RPMI8226 (cell line): Measurements from ENCODE around the gene PIGL.

Source experiments
- DNase-seq: peaks from one replicate; pipeline ENCODE4 v3.0.0-alpha.2; 2015

Gene PIGL

DNA sequence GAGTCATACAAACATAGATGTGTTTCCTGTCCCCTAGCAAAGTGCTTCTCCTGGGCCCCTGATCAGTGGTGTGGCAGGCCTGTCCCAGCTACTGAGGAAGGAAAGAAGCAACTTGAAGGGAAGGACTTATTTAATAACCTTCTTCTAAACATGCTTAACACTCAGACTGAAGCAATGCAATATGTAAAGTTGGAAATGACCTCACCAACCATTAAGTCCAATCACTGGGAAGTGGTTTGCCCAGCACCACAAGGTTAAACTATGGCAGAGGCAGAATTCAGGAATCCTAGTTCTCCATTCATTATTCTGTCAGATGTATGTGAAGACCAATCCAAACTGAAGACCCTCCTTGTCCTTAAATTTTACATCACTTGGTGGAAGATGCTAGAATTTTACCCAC is 97.2 kb downstream of the PIGL start:
- DNase-seq, result no peak

DNA sequence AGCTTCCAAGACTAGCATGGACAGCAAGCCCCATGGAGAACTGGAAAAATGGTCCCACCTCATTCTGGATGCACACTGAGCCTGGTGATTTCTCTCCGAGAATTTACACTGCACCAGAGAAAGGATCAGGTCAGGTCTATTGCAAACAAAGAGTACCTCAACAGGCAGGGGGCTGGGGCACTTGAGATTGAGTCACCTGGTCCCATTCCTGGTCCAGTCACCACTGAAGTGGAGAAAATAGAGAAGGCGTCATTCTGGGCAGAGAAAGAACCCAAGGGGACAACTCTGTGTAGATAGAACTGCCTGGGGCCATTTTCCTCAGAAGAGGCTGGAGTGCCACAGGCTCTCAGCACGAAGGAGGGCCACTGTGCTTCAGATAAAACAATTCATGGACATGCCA is 97.8 kb downstream of the PIGL start:
- no peak for DNase-seq

DNA sequence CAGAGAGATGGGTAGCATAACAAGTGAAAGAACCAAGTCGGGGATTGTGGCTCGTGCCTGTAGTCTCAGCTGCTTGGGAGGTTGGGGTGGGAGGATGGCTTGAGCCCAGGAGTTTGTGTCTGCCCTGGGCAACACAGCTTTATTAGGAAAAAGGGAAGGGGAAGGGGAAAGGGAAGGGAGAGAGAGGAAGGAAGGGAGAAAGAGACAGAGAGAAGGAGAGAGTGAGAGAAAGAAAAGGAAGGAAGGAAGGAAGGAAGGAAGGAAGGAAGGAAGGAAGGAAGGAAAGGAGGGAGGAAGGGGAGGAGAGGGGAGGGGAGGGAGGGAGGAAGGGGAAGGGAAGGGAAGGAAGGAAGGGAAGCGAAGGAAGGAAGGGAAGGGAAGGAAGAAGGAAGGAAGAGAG is 103.0 kb downstream of the PIGL start:
- DNase-seq, result no peak

DNA sequence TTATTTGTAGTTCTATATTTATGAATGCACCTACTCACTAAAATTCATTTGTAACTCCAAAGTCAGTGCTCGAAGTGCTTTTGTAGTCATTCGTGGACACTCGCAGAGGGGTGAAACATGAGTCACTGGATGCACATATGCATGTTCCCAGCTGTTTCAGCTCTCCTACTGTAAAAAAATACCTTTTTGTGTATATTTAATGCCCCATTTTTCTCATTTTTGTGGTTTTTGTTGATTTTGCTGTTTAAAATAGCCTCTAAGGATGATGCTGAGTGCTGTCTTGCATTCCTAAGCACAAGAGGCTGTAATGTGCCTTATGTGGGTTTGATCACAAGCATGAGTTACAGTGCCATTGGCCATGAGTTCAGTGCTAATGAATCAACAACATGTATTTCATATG is 105.6 kb downstream of the PIGL start:
- no peak for DNase-seq

DNA sequence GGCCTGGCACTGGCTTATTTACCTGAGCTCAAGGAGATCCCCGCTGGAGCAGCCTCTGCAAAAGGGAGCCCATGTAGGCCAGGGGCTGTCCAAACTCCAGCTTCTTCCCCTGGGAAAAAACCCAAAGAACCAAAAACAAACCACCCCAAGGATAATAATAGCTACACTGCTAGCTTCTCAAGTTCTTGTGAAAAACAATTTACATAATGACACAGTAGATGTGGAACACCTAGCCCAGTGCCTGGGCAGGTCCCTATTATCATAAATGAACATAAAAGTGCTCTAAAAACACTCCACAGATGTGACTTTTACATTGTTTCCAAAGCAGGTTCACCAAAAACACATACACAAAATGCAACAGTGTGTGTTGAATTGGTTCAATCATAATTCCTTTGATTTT is 109.0 kb downstream of the PIGL start:
- no peak for DNase-seq

DNA sequence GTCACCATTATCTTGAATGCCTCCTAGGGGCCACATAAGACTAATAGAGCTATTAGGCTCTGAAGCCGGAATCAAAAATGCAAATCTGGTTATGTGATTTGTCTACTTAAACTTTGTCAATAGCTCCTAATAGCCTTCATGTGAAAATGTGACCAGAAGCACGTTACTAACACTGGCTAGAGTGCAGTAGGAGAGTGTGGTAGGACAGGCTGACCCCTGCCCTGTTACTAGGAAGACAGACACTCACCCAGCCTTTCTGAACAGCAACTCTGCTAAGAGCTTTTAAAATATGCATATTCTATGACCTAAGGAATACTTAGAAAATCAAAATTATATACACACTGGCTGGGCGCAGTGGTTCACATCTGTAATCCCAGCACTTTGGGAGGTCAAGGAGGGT is 110.0 kb downstream of the PIGL start:
- DNase-seq, result no peak

DNA sequence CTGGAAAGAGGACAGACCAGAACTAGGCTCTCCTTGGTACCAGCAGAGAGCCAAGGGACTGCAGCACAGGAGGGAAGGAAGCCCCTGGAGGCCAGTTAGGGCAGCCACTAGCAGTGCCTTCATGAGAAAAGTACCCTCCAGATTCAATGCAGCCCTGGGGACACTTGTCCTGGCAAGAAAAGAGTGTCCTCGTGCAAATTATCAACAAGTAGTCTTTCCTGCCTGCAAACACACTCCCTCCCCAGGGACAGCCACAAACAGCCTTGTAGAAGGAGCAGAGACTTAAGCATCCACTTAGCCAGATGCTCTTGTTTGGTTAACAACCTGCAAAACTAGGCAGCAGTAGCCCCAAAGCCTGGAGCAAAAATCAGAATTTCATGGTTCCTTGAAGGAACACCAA is 112.0 kb downstream of the PIGL start:
- no peak for DNase-seq

DNA sequence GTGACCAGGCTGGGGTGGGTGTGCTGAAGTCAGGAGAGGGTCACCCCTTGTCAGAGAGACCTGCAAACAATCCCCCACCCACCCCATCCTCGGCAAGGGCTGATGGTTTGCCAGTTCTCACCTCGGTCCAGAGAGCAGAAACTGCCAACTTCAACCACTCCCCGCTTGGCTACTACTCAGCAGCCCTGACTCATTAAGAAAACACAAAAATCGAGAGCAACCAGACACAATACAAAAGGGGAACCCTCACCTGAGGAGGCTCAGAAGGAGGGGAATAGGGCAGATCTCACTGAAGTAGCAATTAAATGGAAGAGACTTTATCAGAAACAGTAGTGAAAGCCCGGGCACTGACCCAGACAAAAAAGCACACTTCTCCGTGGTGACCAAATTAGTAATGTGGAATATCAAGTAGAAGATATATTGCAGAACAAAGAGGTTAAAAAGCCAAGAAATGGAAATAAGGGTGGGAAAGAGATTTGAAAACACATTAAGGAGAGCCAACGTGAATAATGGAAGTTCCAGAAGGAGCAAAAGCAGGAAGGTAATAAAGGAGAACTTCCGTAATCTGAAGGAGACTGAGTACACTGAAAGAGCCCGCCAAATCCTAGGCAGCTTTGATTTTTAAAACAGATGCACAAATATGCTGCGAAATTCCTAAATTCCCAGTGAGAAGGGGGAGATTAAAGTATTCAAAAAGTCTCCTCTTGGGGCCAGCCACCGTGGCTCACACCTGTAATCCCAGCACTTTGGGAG is 112.7 kb downstream of the PIGL start:
- no peak for DNase-seq

DNA sequence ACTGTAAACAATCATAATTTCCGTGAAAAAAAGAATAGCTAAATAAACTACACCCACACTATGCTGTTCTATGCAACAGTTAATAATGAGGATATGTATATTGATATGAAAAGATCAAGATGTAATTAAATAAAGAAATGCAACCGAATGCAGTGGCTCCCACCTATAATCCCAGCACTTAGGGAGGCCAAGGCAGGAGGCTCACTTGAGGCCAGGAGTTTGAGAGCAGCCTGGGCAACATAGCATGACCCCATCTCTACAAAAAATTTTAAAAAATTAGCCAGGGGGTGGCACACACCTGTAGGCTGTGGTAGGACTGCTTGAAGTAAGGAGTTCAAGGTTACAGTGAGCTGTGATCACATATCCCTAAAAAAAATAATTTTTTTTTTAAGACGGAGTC is 121.4 kb downstream of the PIGL start:
- DNase-seq, result no peak

DNA sequence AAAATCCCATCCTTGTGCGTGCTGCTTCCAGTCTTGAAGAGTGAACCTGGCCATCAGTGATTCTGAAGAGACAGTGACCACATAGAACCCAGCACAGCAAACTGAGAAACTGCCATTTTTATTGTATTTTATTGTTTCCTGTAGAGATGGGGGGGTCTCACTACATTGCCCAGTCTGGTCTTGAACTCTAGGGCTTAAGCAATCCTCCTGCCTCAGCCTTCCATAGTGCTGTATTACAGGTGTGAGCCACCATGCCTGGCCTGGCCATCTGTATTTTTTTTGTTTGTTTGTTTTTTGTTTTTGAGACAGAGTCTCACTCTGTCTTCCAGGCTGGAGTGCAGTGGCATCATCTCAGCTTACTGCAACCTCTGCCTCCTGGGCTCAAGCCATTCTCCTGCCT is 122.4 kb downstream of the PIGL start:
- no peak for DNase-seq

DNA sequence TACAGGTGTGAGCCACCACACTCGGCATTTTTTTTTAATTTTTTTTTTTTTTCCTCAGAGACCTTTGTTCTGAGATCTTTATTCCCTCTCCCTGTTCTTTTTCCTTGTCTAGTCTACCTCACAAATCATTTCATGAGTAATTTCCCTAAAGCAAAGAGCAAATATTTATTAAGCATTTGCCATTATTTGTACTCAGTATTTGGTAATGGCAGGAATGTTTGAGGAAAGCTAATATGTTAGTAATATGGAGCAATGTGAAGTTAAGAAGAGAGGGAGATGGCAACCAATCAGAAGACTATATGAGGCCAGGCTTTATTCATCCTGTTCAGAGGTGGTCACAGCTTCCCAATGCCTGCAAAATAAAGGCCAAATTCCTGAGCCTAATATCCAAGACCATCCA is 122.9 kb downstream of the PIGL start:
- DNase-seq, result no peak

DNA sequence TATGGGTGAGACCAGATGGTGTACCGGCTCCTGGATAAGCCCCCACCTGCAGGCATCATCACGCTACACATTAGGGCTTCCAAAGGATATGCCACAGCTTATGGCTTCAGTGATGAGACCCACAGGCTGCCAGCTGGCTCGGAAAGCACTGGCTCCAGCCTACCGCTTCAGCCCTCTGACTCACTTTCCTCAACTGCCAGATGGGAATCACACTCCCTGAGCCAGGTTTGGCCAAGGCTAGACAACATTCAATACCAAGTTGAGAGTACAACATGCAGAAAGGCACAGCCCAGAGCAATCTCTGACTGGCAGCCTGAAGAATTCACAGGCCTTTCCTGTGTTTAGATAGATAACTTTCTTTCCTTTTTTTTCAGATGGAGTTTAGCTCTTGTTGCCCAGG is 126.0 kb downstream of the PIGL start:
- no peak for DNase-seq

DNA sequence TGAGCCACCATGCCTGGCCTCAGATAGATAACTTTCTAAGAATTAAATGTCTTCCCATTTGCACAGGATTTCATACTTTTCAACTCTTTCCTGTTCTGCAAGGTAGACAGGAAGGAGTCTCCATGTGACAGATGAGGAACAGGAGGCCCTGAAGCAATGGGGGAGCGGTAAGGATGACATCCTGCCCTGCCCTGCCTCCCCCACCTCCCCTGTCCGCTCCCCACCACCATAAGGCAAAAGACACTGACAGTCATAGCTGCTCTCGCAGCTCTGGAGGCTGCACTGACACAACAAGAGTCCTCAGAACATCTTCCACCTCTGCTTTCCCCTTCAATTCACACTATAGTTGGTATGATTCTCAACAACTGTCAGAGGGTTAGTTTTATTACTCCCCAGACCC is 126.6 kb downstream of the PIGL start:
- DNase-seq, result no peak

DNA sequence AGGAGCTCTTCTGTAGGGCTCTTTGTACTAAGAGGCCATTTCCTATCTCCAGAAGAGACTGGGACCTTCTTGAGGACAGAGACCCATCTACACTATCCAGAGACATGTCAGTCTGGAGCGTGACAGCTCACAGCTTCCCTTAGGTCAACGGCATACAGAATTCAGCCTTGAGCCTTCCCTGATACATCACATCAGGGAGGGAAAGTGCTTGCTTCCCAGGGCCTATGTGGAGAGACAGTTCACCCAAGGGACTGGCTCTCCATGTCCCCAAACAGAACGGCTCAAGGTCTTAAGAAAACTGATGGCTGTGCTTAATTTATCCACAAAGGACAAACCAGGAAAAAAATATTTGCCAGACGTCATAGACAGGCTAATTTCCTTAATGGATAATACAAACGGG is 128.6 kb downstream of the PIGL start:
- DNase-seq, result no peak

DNA sequence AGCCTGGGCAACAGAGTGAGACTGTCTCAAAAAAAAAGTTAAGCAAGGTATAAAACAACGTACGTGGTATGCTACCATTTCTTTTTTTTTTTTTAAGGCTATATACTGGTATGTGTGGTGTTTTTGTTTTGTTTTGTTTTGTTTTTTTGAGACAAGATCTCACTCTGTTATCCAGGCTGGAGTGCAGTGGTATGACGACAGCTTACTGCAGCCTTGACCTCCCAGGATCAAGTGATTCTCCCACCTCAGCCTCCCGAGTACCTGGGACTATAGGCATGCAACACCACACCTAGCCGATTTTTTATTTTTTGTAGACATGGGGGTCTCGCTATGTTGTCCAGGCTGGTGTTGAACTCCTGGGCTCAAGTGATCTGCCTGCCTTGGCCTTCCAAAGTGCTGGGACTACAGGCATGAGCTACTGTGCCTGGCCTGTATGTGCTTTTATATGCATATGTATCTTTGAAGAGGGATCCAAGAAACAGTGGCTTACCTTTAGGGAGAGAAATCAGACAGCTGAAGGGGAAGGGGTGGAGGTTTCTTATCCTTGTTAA is 129.8 kb downstream of the PIGL start:
- DNase-seq, result no peak

DNA sequence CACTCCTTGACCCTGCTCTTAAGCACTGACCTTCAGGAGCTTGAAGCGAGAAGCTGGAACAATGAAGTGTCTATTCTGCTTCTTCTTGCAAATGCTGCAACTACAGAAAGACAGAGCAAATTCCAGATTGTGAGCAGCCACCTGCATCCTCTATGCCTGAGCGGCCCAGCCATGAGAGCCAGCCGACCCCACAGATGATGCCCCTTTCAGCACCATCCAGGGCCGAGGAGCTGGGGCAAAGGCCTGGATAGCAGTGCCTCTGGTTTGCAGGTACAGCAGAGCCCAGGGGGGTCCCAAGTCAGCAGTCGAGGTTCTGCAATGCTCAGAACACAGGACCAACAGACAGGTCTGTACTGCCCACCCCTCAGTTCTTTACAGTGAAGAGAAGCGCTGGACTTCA is 131.6 kb downstream of the PIGL start:
- no peak for DNase-seq

DNA sequence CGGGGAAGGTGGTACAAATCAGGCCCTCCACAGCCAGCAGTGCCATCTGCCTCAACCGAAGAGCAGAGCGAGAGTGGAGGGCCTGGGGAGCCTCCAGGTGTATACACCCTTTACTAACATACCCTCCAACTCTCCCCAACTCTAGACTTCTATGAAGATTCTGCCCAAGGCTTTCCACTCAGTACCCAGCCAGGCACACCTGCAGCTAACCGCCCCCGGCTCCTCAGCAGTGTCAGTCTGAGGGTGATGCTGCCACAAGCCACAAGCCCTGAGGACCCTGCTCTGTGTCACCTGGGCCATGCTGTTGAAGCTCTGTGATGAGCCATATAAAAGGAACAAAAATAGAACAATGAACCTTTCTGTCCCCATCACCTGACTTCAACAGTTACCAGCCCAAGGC is 132.4 kb downstream of the PIGL start:
- no peak for DNase-seq

DNA sequence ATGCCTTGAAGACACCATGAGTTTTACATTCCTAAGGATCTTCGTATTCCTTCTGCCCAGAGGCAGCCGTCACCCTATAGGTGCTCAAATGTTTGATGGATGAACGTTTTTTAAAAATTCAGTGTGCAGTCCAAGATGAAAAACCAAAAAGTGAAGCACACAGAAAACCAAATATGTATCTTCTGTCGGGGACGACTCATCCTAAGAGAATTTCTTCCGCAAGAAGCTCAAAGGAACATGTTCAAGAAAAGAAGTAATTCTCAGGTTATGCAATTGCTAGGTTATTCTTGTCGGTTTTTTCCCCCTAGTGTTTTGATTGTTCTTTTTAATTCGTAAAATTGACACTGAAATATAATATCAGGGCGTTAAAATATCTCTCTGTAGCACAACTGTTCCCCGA is 134.8 kb downstream of the PIGL start:
- no peak for DNase-seq

DNA sequence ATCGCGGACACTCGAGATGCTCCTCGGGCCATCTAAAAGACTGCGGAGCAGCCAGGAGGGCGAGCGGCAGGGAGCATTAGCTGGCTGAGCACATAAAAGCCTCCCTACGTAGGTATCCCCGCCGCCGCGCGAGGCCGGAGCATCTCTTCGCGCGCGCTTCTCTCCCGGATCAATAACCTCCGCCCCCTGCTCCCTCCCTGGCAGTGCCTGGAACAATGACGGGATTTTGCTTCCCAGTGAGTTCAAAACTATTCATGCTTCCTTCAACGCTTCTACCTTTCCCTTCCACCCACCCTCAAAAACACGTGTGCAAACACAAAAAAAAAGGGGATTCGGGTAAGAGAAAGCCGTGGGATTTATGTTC is 135.3 kb downstream of the PIGL start:
- DNase-seq, result no peak

DNA sequence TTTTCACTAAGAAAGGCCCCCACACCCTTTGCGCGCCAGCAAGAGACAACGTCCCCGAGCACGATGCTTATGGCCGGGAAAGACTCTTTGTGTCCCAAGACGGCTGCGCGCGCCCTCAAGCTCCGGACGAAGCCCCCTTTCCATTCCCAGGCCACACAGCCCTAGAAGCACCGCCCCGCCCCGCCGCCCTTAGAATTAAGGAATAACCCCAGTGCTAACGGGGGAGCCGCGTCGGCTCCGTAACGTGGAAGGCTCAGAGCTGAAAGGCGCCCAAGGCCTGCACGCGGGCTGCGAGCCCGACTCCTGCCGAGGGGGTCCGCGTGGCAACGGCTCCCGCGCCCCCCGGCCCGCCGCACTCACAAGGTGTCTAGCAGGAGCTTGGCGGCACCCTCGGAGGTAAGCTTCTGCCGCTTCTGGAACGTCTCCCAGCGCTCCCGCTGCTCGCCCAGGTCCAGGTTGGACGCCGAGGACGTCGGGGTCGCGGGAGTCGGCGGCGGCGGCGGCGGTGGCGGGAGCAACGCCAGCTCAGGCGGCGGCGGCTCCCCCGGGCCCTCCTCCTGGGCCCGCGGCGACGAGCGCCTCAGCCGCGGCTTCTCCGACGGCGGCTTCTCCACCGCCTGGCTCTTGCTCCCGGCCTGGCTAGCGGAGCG is 135.8 kb downstream of the PIGL start:
- no peak for DNase-seq

DNA sequence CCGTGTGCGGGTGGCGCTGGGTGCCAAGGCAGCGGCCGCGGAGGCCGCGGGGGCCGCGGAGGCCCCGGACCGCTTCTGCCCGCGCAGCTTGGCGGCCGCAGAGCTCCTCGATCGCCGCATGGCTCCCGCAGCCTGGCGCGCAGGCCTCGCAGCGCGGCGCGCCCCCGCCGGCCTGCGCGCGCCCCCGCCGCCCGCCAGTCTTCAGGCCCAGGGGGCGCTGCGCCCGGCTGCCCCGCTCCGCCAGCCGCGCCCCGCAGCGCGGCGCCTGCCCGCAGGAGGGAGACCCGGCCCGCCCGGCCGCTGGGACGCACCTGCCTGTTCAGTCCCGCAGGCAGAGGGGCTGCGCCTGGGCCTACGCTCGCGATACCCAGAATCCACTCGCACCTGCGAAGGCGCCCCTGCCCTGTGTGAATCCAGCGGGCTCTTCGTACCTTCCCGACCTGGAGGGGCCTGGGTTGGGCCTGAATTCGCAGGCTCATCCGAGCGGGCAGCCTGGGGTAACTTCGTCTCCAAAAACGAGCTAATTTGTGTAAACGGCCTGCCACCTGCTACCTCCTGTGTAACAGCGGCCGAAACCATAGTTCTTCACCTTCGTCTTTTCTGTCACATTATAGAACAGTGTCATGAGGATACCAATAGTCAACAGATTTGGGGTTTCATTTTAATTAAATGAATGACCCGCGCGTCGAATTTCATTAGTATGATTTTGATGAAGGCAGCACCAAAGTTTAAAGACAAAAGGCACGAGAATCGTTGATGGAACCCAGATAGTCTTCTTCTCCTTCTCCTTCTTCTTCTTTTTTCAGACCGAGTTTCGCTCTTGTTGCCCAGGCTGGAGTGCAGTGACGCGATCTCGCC is 136.5 kb downstream of the PIGL start, which contains the start of gene CENPV:
TSS of gene CENPV (minus strand) at position 153 of the 858 bp plus-strand sequence. CDS start at position 120, 33 bp downstream.
- DNase-seq, result peak; percentile 55

DNA sequence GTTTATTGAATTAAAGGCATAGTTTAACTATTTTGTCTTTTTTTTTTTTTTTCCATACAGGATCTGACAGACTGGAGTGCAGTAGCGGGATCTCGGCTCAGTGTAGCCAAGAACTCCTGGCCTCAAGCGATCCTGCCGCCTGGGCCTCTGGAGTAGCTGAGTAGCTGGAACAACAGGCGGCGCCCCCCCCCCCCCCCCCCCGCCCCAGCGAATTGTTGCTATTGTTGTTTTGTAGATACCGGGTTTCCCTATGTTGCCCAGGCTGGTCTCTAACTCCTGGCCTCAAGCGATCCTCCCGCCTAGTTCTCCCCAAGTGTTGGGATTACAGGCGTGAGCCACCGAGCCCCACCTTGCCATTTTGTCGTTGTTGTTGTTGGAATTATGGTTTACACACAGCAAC is 137.6 kb downstream of the PIGL start:
- DNase-seq, result no peak

DNA sequence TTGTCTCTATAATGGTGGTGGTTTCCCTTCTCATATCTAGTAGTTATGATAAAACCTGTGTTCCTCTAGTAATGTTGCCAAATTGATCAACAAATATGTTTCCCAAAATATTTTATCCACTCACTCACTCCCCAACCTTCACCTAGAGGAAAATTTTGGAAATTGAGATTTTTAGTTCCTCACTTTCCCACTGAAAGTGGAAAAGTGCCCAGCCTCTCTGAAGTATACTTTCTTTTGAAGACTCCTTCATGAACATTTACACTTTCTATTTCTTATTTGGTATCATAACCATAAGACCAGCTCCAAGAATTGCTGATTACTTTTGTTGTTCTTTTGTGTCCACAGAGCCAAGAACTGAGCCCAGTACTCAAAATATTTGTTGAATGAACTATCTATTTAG is 141.4 kb downstream of the PIGL start:
- DNase-seq, result no peak

DNA sequence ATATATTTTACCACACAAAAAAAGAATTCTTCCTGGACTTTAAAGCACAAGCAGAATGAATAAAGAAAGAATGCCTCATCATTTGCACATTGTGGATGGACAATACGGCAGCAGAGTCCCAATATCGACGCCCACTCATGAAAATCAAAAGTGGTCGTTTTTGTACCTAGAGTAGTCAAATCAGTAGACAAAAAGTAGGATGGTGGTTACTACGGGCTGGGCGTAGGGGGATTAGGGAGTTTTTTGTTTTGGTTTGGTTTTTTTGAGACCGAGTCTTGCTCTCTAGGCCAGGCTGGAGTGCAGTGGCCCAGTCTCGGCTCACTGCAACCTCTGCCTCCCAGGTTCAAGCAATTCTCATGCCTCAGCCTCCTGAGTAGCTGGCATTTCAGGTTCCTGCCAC is 144.9 kb downstream of the PIGL start:
- no peak for DNase-seq
